AG04450 (cell line): ENCODE measurements around the gene RBM11. TPM values are rescaled to one million over a fixed set of nuclear protein-coding genes. Genes with fewer than 3 reads are reported as not detected.

Experiments used
- CTCF ChIA-PET: fragments of 300-600, 350-600 bp; formaldehyde crosslinking; extraction: SDS; loops from one replicate; lab custom pipeline; 2022; ENCODE audit warnings: antibody characterized with exemption, inconsistent platforms; lab: Charles Lee
- POLR2A ChIA-PET: fragments of 350-600 bp; formaldehyde crosslinking; extraction: SDS; loops from one replicate; lab custom pipeline; 2021; ENCODE audit warnings: antibody characterized with exemption, inconsistent platforms; lab: Yijun Ruan, JAX
- DNase-seq: peaks from one replicate; pipeline ENCODE4 v3.0.0-alpha.2; 2011; ENCODE audit warnings: low read depth, low spot score
- H3K27ac ChIP-seq: one replicate; pipeline ENCODE4 v1.5.1; 2012; ENCODE audit warnings: low read depth, low read length, control low read depth
- H3K27me3 ChIP-seq: one replicate; pipeline ENCODE4 v1.6.0; 2012; ENCODE audit warnings: low read length; ENCODE audit not compliant: control insufficient read depth, insufficient read depth
- H3K4me3 ChIP-seq: 2 replicates; pipeline ENCODE4 v1.5.1; 2011; ENCODE audit warnings: mild to moderate bottlenecking, low read depth, low read length, control low read depth
- H3K9me3 ChIP-seq: 2 replicates; pipeline ENCODE4 v1.5.1; 2012; ENCODE audit warnings: low read length; ENCODE audit not compliant: control insufficient read depth, insufficient read depth
- polyA plus RNA-seq: library from polyadenylated mRNA; depleted of rRNA; stranded (reverse); fragments of >200 nt; gene quantifications from 2 replicates; pipeline ENCODE4 v1.2.3, GENCODE V29; 2011; rRNA removed
- TF ChIP-seq, protein P1 (sequence below): IDR thresholded peaks from 2 replicates; pipeline ENCODE4 v1.5.1; 2011; ENCODE audit warnings: low read depth, low read length, control low read depth, inconsistent platforms

RBM11 gene
- polyA plus RNA-seq, 1 experiment: not detected

DNA sequence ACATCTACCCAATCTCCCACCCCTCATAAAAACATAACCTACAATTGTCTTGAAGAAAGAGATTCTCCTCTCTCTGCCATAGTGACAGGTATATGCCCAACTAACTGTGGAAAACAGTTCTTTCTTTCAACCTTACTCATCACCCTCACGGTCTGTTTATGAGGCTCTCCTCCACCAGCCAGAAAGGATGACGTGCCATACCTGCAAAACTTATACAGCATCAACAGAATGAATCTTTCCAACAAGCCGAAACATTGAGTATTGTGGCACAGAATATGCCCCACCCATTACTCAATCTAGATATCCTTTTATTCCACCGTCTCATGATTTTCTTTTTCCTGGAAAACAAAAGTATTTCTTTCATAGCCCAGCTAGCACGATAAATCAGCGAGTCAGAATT, 55.7 kb downstream of the RBM11 start:
- POLR2A ChIA-PET: no interaction called here
- Histone ChIP-seq H3K4me3 (no peak overlapping the region), H3K27ac (no peak overlapping the region), H3K27me3 (no peaks in the 10 kb centered on the region), H3K9me3 (peaks cover 5% of the 10 kb centered on the region)
- CTCF ChIA-PET: no interaction called here
- TF ChIP-seq, protein P1, sequence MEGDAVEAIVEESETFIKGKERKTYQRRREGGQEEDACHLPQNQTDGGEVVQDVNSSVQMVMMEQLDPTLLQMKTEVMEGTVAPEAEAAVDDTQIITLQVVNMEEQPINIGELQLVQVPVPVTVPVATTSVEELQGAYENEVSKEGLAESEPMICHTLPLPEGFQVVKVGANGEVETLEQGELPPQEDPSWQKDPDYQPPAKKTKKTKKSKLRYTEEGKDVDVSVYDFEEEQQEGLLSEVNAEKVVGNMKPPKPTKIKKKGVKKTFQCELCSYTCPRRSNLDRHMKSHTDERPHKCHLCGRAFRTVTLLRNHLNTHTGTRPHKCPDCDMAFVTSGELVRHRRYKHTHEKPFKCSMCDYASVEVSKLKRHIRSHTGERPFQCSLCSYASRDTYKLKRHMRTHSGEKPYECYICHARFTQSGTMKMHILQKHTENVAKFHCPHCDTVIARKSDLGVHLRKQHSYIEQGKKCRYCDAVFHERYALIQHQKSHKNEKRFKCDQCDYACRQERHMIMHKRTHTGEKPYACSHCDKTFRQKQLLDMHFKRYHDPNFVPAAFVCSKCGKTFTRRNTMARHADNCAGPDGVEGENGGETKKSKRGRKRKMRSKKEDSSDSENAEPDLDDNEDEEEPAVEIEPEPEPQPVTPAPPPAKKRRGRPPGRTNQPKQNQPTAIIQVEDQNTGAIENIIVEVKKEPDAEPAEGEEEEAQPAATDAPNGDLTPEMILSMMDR: no peak
- no peak for DNase-seq

- POLR2A ChIA-PET: no interaction called here
- Histone ChIP-seq H3K4me3 (no peak overlapping the region), H3K27ac (no peak overlapping the region), H3K9me3 (peaks cover 5% of the 10 kb centered on the region), H3K27me3 (no peaks in the 10 kb centered on the region)
- TF ChIP-seq, protein P1: no peak
- DNase-seq: no peak
- CTCF ChIA-PET: interaction anchor here (0.6 kb wide), 1 partner anchor 15 kb away, joined by 3 read pairs; no protein-coding TSS in a partner anchor
Measured at GRCh38 chr21:14273736-14274538, 58.0 kb downstream of the RBM11 start.

GRCh38 chr21:14275702-14276205, 59.8 kb downstream of the RBM11 start:
- CTCF ChIA-PET: interaction anchor here (0.9 kb wide), 1 partner anchor 16 kb away, joined by 3 read pairs; no protein-coding TSS in a partner anchor

More at GRCh38 chr21:14275702-14276205, 59.8 kb downstream of the RBM11 start:
- Histone ChIP-seq H3K27ac (no peak overlapping the region), H3K4me3 (no peak overlapping the region), H3K9me3 (peaks cover 5% of the 10 kb centered on the region), H3K27me3 (no peaks in the 10 kb centered on the region)
- DNase-seq: no peak
- TF ChIP-seq, protein P1: no peak
- POLR2A ChIA-PET: no interaction called here

Other genes with a start within 250 kb of the RBM11 start
- not detected in 2 replicates for gene LIPI, start 5.2 kb upstream of the RBM11 start, polyA plus RNA-seq
- 30.3 and 42.9 TPM in 2 replicates for gene HSPA13, start 167.0 kb downstream of the RBM11 start, polyA plus RNA-seq